HEK293T (cell line): ENCODE measurements around the gene SMOC2.

Source experiments
- ELF4 ChIP-seq: fragments of 450-650 bp; IDR thresholded peaks from 2 replicates; pipeline ENCODE4 v1.6.1; 2017; ENCODE audit warnings: antibody characterized with exemption
- FOXM1 ChIP-seq: fragments of 450-650 bp; IDR thresholded peaks from 2 replicates; pipeline ENCODE4 v1.6.1; 2017; ENCODE audit warnings: mild to moderate bottlenecking, borderline replicate concordance
- LEF1 ChIP-seq: fragments of 450-650 bp; IDR thresholded peaks from 2 replicates; pipeline ENCODE4 v1.6.1; 2017; ENCODE audit warnings: mild to moderate bottlenecking, borderline replicate concordance
- SUZ12 ChIP-seq: fragments of 450-650 bp; IDR thresholded peaks from 2 replicates; pipeline ENCODE4 v1.6.1; 2016; ENCODE audit warnings: mild to moderate bottlenecking

DNA sequence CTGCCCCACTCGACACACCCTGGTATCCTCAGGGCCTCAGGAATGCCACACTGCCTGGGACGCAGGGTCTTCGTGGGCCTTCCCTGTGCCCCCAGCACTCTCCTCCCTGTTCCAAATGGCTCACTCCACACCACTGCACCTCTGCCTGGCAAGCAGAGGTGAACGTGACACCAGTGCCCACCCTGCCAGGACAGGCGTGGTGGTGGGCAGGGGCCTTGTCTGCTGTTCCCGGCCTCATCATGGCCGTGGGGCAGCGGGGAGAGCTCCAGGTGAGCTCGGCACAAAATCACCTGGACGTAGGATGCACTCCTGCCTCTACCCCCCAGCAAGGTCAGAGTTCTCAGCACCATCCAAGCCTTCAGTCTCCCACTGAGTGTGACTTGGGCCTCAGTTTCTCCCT lies 202.4 kb downstream of the SMOC2 start:
- TF ChIP-seq SUZ12 (no peak), LEF1 (no peak), ELF4 (no peak), FOXM1 (no peak)
